Stimulated activated CD8-positive, alpha-beta memory T cell treated with anti-CD3 and anti-CD28 coated beads, Interleukin-7, amount 100 ng/mL, for 1 hour (primary cell): ENCODE results near the gene ELOVL1.
"Not testable (repeated sequence)": the region's sequence is repeated elsewhere in the genome, so short reads cannot be mapped to it uniquely, and the experiment has no call there.

Experiments
- DNase-seq, 2 donors: peaks; one replicate each; pipeline ENCODE4 v3.0.0-alpha.2; 2020; ENCODE audit warnings: low read depth in 2 of 2

Gene ELOVL1

DNA sequence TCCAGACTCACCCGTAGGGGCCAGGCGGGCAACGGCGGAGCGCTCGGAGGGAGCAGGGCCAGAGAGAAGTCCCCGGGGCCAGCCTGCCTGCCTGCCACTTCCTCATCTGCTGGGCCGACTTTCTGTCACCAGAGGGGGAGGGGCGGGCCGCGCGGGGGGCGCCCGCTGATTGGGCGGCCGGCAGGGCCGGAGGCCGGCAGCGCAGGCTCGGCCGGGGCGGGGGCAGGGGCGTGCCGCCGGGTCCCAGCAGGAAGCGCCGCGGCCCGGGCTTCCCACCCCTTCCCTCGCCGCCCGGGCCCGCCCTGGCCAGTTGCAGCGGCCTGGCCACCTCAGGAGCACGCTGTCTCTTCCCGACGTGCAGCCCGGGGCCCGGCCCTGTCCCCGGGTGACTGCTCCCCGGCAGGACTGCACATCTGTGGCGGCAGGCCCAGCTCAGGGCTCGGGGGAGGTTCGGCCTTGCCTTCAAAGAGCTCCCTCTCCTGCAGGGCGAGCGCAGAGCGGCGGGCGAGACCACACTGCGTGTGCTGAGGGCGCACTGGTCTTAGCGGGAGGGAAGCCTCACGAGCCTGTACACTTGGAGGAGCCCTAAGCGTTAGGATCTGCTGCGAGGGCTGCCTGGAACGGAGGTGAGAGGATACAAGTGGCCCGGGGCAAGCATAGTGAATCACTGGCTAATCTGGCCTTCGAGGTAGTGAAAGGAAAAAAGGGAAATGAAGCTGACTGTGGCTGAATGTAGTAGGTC, at the start of gene ELOVL1:
Gene ELOVL1, minus strand, starts transcription at position 108 of the 742 bp plus-strand sequence. CDS start 2,402 bp downstream, outside the sequence.
- DNase-seq, result peak; percentile 75 to 76

DNA sequence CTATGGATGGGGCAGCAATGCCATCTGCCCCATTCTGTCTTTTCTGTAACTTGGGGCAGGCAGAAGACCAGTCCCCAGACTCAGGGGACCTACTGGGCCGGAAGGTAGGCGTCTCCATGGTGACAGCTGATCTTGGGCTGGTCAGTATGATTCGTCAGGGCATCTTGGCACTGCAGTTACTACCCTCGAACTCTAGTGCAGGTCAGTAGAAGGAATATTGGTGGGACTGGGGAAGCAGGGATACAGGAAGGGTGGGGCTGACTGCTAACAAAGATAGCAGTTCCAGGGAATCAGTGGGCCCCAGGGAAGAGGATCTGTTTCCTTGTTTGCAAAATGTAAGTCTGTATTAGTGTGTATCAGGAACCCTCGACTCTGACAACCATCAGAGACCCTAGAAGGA, 48.1 kb upstream of the ELOVL1 start:
- DNase-seq, result no peak

GRCh38 chr1:43414634-43415223, 46.9 kb upstream of the ELOVL1 start:
- peak; percentile 23 to 48 for DNase-seq

- not testable (repeated sequence) for DNase-seq
Measured at GRCh38 chr1:43413426-43413825, 45.6 kb upstream of the ELOVL1 start.

DNA sequence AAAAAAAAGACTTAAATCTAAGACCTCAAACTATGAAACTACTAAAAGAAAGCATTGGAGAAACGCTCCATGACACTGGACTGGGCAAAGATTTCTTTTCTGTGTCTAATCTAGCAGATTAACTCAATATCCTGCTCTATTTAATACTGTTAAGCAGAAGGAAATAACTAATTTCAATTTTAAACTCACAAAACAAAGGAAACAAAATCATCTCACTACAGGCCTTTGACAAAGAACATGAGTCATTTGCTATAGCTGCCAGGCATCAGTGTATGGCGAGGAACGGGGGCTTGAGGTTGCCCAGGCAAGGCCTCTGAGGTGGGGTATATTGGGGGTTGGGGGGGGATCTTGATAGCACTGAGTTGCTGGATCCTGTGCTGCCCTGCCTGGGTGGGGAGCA, 42.8 kb upstream of the ELOVL1 start:
- DNase-seq, result no peak

DNA sequence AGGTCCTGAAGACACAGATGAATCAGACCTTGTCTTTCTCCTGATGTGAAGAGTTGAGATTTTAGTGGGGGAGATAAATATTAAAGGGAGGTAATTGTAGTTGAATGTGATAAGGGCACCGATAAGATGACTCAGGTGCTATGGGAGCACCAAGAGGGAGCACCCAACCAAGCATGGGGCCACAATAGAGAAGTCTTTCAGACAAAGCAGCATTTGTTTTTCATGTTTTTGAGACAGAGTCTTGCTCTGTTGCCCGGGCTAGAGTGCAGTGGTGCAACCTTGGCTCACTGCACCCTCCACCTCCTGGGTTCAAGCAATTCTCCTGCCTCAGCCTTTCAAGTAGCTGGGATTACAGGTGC, 38.0 kb upstream of the ELOVL1 start:
- DNase-seq, result no peak

- DNase-seq, result no peak
Measured at GRCh38 chr1:43405219-43405875, 37.5 kb upstream of the ELOVL1 start.

DNA sequence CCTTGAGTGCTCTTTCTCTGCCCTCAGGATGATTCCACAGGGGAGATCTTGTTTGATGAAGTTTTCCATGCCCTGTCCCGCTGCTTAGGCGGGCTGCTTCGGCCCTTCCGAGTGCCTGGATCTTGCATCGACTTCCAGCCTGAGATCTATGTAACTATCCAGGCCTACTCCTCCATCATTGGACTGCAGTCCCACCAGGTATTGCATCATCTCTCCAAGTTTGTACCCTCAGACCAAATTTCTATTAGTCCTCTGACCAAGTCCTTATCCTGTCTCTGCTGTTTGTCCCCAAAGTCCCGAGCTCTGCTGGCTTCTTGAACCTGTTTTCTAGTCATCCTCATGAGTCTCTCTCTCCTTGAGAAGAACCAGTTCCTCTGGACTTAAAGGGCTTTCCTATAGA, 36.5 kb upstream of the ELOVL1 start:
- DNase-seq, result no peak

GRCh38 chr1:43402089-43402865, 34.5 kb upstream of the ELOVL1 start:
- DNase-seq, result no peak

DNA sequence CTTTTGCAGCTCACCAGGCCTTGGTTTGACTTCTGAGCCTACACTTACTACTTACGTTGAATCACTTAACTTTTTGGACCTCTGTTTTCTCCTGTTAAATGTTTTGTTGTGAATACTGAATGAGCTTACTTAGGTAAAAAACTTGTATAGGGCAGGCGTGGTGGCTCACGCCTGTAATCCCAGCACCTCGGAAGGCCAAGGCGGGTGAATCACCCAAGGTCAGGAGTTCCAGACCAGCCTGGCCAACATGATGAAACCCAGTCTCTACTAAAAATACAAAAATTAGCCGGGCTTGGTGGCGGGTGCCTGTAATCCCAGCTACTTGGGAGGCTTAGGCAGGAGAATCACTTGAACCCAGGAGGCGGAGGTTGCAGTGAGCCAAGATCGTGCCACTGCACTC, 32.6 kb upstream of the ELOVL1 start:
- not testable (repeated sequence) for DNase-seq

DNA sequence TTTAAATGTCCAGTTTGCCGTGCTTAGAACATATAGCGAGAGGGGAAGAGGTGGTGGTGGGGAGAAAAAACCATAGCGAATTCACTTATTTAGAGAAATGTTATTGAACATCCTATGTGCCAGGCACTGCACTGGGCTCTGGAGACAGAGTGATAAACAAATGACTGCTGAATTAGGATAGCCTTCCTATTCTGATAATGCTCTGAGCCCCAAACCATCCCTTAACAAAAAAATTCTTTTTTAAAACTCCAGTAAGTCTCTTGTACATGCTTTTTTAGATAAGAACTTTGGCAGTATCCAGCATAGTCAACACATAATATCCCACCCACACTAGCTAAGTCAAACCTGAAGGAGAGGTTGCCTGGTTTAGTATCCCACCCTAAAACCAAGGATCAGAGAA, 30.4 kb upstream of the ELOVL1 start:
- no peak for DNase-seq

- DNase-seq, result no peak
Measured at GRCh38 chr1:43396059-43396458, 28.2 kb upstream of the ELOVL1 start.

- DNase-seq, result no peak
Measured at GRCh38 chr1:43395523-43395922, 27.7 kb upstream of the ELOVL1 start.

DNA sequence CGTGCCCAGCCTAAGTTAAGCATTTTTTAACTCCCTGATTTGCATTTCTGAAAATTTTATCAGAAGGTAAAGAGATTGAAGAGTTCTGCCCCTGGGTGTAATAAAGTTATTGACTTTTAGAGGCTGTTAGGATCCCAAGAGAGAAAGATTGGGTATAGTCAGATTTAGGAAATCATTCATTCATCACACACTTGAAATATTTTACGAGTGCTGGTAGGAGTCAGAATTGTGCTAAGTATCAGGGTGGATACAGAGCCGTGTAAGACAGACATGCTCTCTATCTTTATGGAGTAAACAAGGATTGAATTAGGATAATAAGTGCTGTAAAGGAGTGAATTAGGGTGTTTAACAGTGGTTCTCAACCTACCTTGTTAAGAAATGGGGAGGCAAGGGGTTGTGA, 24.9 kb upstream of the ELOVL1 start:
- no peak for DNase-seq

DNA sequence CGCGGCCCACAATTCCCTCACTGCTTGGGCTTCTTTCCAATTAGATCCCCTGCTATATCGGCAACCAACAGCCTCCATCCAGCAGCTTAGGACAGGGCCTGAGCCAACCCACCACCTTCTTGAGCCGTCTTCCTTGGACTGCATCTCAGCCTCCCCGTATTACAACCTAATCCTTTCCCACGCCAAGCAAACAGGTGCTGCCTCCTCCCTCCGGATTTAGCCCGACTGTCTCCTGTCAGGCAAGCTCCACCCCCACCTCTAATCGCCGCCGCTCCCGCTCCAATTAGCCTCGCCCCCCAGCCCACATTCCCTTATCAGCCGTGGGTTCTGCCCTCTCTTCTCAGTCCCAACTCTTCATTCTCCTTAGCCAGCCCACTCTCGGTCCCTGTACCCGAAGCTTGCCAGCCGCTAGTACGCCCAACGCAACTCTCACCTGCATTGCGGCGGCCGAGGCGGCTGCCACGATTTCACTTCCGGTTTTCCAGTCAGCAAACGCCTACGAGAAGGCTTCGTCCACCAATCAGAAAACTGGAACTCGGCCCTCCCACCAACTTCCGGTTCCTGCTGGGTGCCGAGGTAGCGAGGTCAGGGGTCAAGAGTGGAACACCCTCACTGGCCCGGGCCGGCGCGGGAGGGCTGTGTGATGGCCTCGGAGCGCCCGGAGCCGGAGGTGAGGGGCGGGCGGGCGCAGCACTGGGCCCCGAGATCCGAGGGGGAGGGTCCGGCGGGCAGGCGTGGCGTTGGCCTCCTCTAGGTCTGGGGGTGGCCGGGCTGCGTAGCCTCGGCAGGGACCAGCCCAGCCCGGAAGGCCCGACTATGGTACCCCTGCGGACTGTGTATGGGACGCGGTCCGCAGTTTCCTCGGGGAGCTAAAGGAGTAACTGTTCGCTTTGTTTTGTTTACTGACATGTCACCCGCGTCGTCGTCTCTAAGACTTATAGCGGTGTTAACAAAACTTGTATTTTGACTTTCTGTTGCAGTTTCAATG, 21.8 kb upstream of the ELOVL1 start, which contains the start of the genes MED8 and SZT2:
Gene MED8, minus strand, starts transcription at position 475 of the 988 bp plus-strand sequence. Its CDS starts 36 bp downstream, at position 439.
Gene SZT2, plus strand, starts transcription at position 574 of the 988 bp plus-strand sequence. Its CDS starts 70 bp downstream, at position 644.
- peak; percentile 82 to 89 for DNase-seq

- DNase-seq, result no peak
Measured at GRCh38 chr1:43388613-43389012, 20.8 kb upstream of the ELOVL1 start.

DNA sequence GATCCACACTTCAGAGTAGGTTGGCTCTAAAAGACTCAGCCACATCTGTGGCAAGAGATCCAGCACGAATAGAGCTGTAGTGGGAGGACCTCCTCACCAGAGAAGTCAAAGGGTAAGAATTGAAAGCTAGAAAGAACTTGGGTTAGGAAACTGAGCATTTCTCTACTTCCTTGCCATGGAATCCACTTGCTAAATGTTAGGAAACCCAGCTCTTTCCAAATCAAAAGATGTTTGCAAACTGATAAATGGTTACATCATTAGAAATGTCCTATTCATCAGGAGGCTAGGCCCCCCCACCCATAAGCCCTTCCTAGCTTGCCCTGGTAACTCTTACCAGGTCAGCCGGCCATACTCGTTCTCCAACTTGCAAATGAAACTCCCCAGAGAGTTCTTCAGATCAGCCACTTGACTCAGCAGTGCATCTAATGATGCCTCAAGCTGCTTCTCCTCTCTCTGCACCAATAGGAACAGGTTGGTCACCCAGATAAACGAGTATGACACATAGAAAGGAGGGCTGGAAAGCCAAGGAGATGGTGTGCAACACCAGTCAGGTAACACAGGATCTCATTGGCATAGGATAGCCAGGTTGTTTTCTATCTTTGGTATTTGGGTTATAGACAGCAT, 20.3 kb upstream of the ELOVL1 start:
- no peak for DNase-seq

DNA sequence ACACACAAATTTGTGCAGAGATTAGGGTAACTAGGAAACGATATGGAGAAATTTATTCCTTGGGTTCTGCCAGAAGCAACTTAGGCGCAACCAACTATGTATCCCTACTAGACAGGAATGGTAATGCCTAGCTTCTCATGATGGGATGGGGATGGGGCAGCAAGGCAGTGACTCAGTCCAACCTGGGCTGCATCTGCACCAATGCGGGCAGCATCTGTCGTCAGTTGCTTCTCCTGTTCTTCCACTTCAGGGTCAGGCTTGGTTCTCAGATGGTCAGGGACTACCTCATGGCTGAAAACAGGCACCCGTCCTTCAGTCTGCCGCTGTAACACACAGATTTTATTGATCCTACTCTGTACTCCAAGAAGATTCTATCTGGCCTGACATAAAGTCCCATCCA, 18.9 kb upstream of the ELOVL1 start:
- DNase-seq, result no peak

- DNase-seq, result no peak
Measured at GRCh38 chr1:43383449-43383848, 15.6 kb upstream of the ELOVL1 start.

DNA sequence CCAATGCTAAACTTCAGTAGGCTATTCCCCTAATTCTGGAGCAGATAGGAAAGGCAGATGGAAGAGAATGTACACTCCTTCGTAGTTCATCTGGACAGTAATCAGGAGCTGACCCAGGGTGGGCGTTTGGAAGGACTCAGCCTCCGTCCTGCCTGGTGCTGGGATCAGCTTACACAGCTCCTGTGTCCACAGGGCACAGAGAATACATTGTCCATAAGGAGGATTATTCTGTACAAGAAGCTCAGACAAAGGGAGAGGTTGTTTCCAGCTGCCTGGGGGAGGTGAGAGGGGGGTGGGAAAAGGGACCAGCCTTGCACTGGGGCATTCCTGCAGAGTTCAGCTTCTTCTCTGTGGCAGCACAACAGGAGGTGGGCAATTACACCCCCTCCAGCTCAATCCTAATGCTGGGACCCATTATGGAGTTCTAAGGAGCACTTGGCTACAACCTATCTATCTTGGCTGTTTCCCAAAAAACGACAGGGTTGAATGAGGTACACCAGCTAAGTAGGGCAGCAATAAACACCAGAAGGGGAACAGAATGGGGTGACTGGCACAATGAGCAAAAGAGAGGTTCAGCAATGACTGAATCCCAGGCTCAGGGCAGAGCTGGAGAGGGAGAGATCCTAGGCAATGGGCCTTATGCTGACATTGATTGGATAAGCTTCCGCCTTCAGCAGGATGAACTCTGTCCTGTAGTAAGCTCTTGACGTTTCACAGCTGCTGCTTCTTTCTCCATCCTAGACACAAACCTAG, 14.4 kb upstream of the ELOVL1 start:
- DNase-seq, result no peak
